GM10266 (cell line): ENCODE results near the gene CEP112.

ENCODE experiments used
- DNase-seq: peaks from one replicate; pipeline ENCODE4 v3.0.0; 2012; ENCODE audit errors: extremely low spot score
- TF ChIP-seq, protein P1 (sequence below): IDR thresholded peaks from 2 replicates; pipeline ENCODE4 v1.5.1; 2012; ENCODE audit warnings: mild to moderate bottlenecking, low read depth; ENCODE audit not compliant: control insufficient read depth, insufficient read depth; ENCODE audit errors: missing control alignments

CEP112 gene

DNA sequence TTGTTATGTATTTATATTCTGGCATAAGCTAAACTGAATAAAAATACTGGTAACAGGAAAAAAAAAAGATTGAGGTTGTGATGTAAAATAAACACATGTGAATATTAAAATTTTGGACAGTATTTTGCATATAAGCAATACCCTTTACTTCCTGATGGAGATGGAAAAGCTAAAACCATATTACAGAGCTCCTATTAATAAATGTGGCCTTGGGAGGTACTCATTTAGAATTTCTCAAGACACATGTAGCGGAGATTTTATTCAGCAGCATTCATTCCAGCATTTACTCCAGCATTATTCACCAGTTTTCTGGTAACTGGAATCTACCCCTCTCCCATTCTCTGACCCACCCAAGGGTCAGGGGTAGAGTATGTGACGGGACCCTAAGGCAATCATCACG is 536.2 kb downstream of the CEP112 start:
- DNase-seq: no peak
- TF ChIP-seq, protein P1, sequence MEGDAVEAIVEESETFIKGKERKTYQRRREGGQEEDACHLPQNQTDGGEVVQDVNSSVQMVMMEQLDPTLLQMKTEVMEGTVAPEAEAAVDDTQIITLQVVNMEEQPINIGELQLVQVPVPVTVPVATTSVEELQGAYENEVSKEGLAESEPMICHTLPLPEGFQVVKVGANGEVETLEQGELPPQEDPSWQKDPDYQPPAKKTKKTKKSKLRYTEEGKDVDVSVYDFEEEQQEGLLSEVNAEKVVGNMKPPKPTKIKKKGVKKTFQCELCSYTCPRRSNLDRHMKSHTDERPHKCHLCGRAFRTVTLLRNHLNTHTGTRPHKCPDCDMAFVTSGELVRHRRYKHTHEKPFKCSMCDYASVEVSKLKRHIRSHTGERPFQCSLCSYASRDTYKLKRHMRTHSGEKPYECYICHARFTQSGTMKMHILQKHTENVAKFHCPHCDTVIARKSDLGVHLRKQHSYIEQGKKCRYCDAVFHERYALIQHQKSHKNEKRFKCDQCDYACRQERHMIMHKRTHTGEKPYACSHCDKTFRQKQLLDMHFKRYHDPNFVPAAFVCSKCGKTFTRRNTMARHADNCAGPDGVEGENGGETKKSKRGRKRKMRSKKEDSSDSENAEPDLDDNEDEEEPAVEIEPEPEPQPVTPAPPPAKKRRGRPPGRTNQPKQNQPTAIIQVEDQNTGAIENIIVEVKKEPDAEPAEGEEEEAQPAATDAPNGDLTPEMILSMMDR: no peak

DNA sequence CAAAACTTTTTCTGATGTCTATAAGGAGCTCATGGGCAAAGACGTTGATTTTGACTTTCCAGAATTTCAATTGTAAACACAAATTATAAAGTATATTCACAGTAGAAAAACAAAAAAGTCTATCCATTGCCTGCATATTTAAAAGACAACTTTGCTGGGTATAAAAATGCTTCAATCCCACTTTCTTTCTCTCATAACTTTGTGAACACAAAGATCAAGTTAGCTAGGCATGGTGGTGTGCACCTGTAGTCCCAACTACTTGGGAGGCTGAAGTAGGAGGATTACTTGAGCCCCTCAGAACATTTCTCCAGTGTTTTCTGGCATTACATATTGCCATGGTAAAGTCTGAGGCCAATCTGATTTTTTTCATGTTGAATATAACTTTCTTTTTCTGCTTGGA is 547.4 kb downstream of the CEP112 start:
- DNase-seq: no peak
- TF ChIP-seq, protein P1: no peak

DNA sequence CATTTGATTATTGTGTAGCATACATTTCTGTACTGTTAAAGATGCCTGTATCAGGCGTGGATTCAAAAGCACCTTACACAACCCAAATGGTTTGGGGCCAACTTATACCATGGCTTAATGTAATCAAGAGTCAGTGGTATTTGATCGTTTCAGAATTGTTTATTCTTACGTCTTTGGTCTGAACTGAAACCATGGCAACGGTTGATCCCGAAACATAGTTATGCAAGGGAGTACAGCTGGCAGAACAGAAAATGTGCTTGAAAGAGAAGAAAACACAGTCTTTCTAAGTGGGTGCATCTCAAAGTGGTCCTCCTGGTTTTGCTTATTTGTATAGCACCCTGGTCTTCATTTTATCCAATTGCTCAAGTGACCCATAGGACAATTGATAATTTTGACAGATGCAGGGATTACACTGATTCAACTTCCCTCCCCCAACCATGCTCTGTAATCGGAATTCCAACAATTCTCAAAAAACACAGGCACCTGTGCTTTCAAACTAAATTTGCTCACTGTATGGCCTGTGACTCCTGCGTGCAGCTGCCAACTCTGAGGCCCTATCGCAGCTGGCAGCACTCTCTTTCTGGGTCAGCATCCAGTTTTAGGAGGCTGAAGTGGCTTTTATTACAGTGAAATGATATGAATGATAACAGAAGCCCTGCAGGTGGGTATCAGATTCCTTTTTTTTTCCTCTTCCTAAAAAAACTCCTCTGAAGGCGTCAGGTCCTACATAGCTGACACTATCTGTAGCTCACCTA is 553.5 kb downstream of the CEP112 start:
- no peak for DNase-seq
- TF ChIP-seq, protein P1: no peak

DNA sequence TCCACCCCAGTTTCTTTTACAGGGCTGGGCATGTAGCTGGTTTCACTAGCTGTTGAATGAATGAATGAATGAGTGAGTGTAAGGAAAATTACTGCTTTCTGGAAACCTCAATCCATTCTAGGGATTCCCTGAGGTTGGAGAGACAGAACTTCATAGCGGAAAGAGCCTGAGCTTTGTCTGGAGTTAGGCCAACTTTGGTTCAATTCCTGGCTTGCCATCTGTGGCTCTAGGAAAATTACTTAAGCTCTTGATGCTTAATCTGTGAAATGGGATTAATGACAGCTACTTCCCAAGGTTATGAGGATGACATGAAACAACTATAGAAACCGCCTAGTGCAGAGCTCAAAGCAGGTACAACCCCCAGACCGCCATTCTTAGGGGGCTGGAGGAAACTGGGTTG is 554.1 kb downstream of the CEP112 start:
- no peak for DNase-seq
- TF ChIP-seq, protein P1: no peak

DNA sequence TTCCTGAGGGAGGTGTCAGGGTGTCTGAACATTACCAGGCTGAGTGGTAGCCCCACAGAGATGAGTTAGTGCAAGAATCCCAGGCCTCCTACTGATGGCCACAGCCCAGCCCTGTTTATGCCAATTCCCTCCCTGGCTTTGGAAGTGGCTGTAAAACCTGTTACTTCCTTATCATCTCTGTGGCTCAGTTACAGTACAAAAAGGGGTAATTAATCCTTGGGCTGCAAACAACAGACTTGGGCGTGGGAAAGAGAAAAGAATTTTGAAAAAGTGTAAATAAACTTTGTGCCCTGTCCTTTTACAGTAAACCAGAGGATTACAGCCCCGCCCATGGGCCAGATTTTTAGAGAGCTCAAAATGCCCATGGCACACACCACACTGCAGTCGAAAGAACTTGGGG is 557.4 kb downstream of the CEP112 start:
- TF ChIP-seq, protein P1: no peak
- no peak for DNase-seq

DNA sequence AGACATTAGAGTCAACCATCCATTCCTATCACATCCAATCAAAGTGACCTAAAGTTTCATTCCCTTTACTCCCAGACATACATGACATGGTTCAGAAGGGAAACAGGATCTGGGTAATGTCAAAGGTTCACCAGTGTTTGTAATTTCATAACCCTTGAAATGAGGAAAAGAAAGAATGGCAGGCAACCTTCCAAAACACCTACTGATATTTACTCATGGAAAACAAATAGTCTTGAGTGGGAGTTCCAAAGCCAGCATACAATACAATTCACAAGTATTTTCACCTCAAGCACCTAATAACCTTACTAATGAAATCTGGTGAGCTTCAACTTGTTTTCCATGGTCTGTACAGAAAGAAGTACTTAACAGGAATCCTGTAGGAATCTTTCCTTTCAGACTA is 557.9 kb downstream of the CEP112 start:
- TF ChIP-seq, protein P1: no peak
- no peak for DNase-seq

DNA sequence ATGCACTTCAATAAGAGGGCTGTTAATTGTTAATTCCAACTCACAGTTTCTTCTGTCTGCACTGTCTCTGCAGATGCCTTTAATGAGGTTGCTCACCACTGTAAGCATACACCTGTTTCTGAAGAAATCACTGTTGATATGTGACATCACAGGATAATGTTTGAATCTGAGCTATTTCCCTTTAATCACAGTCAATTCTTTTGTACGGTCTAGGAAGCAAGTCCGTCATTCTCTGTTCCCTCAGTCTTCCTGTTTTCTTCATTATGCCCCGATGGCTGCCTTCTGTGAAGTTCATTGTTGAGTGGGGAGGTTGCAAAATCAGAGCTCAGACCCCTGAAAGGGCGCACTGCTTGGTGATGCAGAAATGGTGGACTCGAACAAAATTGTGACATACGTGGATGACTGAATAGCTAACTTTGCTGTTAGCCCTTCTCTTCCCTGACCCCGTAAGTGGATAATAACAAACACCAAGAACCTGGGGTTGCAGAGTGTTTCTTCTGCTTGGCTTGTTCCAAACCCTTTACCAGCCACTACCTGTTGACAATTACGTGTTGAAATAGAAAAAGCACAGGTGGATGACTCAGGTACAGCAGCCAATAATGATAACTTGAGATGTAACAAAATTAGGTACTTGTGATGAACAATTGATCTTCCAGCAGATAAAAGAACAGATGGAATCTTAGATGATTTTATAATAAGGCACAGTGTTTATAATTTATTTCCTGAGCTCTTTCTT is 558.6 kb downstream of the CEP112 start:
- DNase-seq: no peak
- TF ChIP-seq, protein P1: no peak
